NK-92 treated with Interleukin-12 subunit alpha and Interleukin-12 subunit beta, amount 100 ng/mL, for 24 hours (cell line): ENCODE results near the gene ATP5F1E.
"Not testable (repeated sequence)": the region's sequence is repeated elsewhere in the genome, so short reads cannot be mapped to it uniquely, and the experiment has no call there.

Experiments
- DNase-seq: peaks from one replicate; lab custom pipeline; 2025; lab: John Stamatoyannopoulos, UW

ATP5F1E gene

GRCh38 chr20:58988565-58988882 lies 43.6 kb downstream of the ATP5F1E start:
- DNase-seq = no peak

DNA sequence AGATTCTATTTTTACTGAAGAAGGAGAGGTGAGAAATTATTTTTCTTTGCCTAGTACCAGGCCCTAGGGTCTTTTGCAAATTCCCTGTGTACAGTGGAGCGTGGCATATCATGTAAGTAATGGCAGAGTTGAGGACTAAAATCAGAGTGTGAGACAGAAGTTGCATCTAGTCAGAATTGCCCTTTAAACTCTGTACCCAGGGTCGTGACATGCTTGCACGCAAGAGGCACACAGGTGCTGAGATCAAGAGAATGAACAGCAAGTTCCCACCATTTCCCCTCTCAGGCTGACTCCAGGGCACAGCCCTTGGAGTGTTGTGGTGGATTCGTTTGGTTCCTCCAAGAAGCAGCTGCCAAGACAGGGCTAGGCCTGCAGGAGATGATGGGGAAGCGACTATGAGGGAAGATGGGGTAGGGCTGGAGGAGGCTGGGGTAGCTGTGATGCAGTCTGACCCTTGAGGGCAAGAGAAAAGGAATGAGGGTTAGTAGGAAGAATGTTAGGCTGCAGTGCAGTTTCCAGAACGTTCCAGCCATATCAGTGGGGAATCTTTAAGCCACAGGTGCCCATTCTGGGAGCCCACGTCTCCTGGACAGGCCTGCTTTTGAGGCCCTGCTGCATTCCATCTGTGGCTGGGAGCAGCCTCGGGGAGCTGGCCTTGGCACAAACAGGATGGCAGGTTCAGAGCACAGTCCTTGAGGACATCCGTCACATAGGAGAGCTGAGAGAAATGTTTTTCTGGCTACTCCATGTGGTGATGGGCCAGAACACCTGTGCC lies 44.2 kb downstream of the ATP5F1E start:
- DNase-seq = no peak

DNA sequence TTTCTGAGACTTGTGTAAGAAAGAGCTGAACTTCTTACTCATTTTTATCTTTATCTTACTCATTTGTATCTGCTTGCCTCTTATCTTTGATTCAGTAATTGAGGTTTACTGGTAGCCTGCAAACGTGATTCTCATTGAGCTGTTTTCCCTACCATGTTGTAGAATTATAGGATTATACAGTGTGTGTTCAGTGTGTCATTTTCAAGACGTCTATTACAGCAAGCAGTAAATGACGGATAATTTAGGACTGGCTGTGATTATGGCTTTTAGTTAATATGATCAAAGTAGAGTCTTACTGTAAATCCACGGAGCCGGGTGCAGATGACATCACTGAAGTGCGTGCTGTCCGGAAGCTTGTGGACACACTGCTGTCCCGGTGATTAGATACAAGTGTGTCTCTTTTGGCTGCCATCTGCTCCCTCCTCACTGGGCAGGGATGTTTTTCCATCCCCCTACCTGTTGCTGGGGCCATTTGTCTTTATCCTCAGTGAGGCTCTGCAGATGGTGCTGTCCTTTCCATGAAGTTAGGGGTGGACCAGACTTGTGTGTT lies 45.1 kb downstream of the ATP5F1E start:
- no peak for DNase-seq

GRCh38 chr20:58986286-58986967 lies 45.7 kb downstream of the ATP5F1E start:
- DNase-seq = no peak

DNA sequence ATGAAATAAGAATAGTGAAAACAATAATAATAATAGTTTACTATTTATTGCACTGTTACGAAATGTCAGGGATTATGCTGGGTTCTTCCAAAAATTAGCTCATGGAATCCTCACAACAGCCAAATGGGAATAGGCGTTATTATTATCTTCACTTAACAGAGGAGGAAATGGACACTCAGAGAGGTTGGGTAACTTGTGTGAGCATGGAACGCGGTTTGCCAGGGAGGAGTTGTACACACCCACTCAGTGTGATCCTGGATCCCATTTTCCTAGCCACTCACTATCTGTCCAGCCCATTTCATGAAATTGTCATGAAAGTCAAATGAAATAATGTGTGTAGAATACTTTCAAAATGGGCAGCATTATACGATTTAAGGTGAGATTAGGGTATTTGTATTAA lies 46.5 kb downstream of the ATP5F1E start:
- no peak for DNase-seq

GRCh38 chr20:58984691-58985090 lies 47.4 kb downstream of the ATP5F1E start:
- DNase-seq = no peak

GRCh38 chr20:58983115-58983468 lies 49.0 kb downstream of the ATP5F1E start:
- not testable (repeated sequence) for DNase-seq

DNA sequence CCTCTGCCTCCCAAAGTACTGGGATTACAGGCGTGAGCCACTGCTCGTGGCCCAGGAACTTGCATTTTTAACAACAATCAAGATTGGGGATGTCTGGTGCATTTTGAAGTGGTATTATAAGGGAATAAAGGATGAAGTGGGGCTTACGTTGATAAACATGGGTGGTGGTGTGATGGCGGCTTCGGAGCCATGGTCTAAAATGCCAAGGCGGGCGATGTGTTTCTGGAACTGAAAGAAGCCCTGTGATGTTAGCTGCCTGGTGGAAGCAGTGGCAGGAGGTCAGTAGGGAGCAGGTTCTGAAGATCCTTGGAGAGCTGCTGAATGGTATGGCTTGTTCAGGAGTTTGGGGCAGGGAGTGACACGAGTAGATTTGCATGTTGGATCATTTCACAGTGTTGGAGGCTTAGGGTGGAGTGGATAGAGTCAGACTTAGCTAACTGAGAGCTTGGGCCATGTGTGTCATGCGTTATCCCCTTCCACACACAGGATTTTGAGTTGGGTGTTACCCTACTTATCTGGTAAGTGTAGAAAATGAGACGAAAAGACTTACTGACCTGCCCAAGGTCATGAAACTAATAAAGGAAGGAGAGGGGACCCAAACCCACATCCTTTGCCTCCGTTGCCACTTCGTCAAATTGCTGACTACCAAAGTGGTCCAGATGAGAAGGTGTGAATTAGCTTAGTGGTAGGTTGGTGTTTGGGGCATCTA lies 49.6 kb downstream of the ATP5F1E start:
- peak; percentile 69 for DNase-seq

GRCh38 chr20:58981628-58982364 lies 50.3 kb downstream of the ATP5F1E start:
- no peak for DNase-seq

GRCh38 chr20:58980711-58981627 lies 51.2 kb downstream of the ATP5F1E start, which contains the start of gene NELFCD:
TSS of gene NELFCD (plus strand) at chr20:58981256. CDS start at chr20:58981310, 54 bp downstream.
- peak; percentile 85 for DNase-seq

- DNase-seq = no peak
Observed at GRCh38 chr20:58978351-58979190, 53.6 kb downstream of the ATP5F1E start.

DNA sequence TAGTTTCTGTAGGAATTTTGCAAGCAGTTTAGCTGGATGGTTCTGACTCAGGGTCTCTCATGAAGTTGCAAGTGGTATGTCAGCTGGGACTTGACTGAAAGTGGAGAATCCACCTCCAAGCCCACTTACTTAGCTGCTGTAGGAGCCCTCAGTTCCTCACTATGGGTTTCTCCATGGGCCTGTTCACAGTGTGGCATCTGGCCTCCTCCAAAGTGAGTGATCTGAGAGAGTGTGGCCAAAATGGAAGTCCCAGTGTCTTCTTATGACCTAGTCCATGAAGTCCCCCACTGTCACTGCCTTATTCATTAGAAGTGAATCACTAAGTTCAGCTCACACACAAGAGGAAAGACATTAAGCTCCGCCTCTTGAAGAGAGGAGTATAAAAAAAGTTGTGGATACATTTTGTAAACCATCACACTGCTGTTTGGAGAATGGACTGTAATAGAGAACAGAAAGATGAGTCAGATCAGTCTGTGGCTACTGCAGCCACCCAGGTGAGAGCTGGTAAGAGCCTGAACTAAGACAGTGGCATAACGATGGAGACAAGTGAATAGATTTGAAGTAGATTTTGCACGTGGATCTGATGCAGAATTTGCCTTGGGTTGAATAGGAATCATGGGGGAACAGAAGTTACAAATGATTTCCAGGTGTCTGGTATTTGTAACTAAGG lies 55.9 kb downstream of the ATP5F1E start:
- no peak for DNase-seq
